ENCODE results near the gene PDE4D. TPM values are rescaled to one million over a fixed set of nuclear protein-coding genes. Genes with fewer than 3 reads are reported as not detected.

PDE4D gene
- total and polyA plus RNA-seq, 2 donors (not counting 3 experiments of a cell fraction or from before 2014, with no cell fraction given): 34.5 to 51.2 TPM

- no peaks in the 10 kb centered on the region for H3K9me1 ChIP-seq (replicated peaks; ENCODE audit: control insufficient read depth, extremely low read depth, insufficient read depth, low read length)
- ChIA-PET CTCF (interaction anchor here (0.8 to 1.6 kb wide), 4 partner anchors 16 to 151 kb away, joined by 3 to 5 read pairs (median 3); no protein-coding TSS in a partner anchor), POLR2A (no interaction called here)
- no peak for DNase-seq (ENCODE audit: low read depth, low spot score)
- peaks cover 43% of the 10 kb centered on the region for H3K4me1 ChIP-seq (ENCODE audit: control insufficient read depth, extremely low read depth, insufficient read depth, low read length)
- H2AFZ ChIP-seq (ENCODE audit: low read depth, low read length): no peak overlapping the region
- TF ChIP-seq JUN (IDR thresholded peaks at IDR 0.05; ENCODE audit: borderline replicate concordance, insufficient read depth, insufficient read length, low read depth): no peak
- no peak for TF ChIP-seq MYC (IDR thresholded peaks at IDR 0.05; ENCODE audit: low read depth, low read length)
- TF ChIP-seq GATA2 (IDR thresholded peaks at IDR 0.05; ENCODE audit: insufficient read depth, insufficient read length, low read depth, low read length): no peak
- no peak for TF ChIP-seq EZH2 (IDR thresholded peaks at IDR 0.05; ENCODE audit: borderline replicate concordance, low read depth, low read length, severe bottlenecking)
- TF ChIP-seq POLR2A (IDR thresholded peaks at IDR 0.05; ENCODE audit: low read depth, low read length): no peak
- no peak for TF ChIP-seq POLR2AphosphoS5 (IDR thresholded peaks at IDR 0.05; ENCODE audit: insufficient read depth, low read depth, low read length)
- H3K9me3 ChIP-seq (replicated peaks; ENCODE audit: control insufficient read depth, insufficient read depth, low read length): no peaks in the 10 kb centered on the region
- no TSS peak for BruUV-seq (replicated peaks)
- H3K36me3 ChIP-seq (ENCODE audit: control insufficient read depth in 2 of 2, extremely low read depth in 1 of 2, insufficient read depth in 2 of 2, low read length in 2 of 2): no peaks in the 10 kb centered on the region
- dilution Hi-C loops (cut with MboI; ENCODE audit: extremely low pct_ligation_motif_present, low sequenced_read_pairs): no loop called here
- no peak overlapping the region for H3K9ac ChIP-seq (replicated peaks; ENCODE audit: extremely low read depth, insufficient read depth, low read length)
- intact Hi-C loops (cut with micrococcal nuclease): no loop called here
- H3K79me2 ChIP-seq (ENCODE audit: control insufficient read depth, insufficient read depth, low read length): no peaks in the 10 kb centered on the region
- H3K27me3 ChIP-seq (ENCODE audit: control insufficient read depth in 2 of 2, insufficient read depth in 2 of 2, low read length in 2 of 2): no peaks in the 10 kb centered on the region
- no peak overlapping the region for H3K4me2 ChIP-seq (ENCODE audit: insufficient read depth, low read length)
- no peak for FAIRE-seq
- H3K27ac ChIP-seq (ENCODE audit: insufficient read depth, low read depth, low read length): no peak overlapping the region
- no peaks in the 10 kb centered on the region for H4K20me1 ChIP-seq (replicated peaks; ENCODE audit: control insufficient read depth, extremely low read depth, insufficient read depth, low read length)
- H3K4me3 ChIP-seq (replicated peaks in 1 of 3; ENCODE audit: insufficient read depth in 1 of 3, low read depth in 1 of 3, low read length in 3 of 3): no peak overlapping the region
Measured at GRCh38 chr5:59522201-59522831, 371.2 kb downstream of the PDE4D start.

- dilution Hi-C loops (cut with MboI; ENCODE audit: extremely low pct_ligation_motif_present, low sequenced_read_pairs): no loop called here
- BruUV-seq (replicated peaks): no TSS peak
- TF ChIP-seq MYC (IDR thresholded peaks at IDR 0.05; ENCODE audit: low read depth, low read length) (no peak), FOS (IDR thresholded peaks at IDR 0.05; ENCODE audit: borderline replicate concordance, insufficient read depth, low read length) (no peak), MAX (IDR thresholded peaks at IDR 0.05; ENCODE audit: insufficient read depth, insufficient read length) (no peak), POLR2A (IDR thresholded peaks at IDR 0.05; ENCODE audit: low read depth, low read length) (no peak), GATA2 (IDR thresholded peaks at IDR 0.05; ENCODE audit: insufficient read depth, insufficient read length, low read depth, low read length) (no peak), POLR2AphosphoS5 (IDR thresholded peaks at IDR 0.05; ENCODE audit: insufficient read depth, low read depth, low read length) (no peak), JUN (IDR thresholded peaks at IDR 0.05; ENCODE audit: borderline replicate concordance, insufficient read depth, insufficient read length, low read depth) (no peak), CTCF (IDR thresholded peaks at IDR 0.05; ENCODE audit: extremely low read depth in 1 of 2, insufficient read depth in 1 of 2, low read depth in 1 of 2, low read length in 2 of 2) (no peak), EZH2 (IDR thresholded peaks at IDR 0.05; ENCODE audit: borderline replicate concordance, low read depth, low read length, severe bottlenecking) (no peak)
- POLR2A ChIA-PET: no interaction called here
- CTCF ChIA-PET: interaction anchor here (0.8 to 1.6 kb wide), 4 partner anchors 15 to 152 kb away, joined by 3 to 5 read pairs (median 3); no protein-coding TSS in a partner anchor
- H4K20me1 ChIP-seq (replicated peaks; ENCODE audit: control insufficient read depth, extremely low read depth, insufficient read depth, low read length): no peaks in the 10 kb centered on the region
- no peak for FAIRE-seq
- no peak for DNase-seq (ENCODE audit: low read depth, low spot score)
- H3K4me3 ChIP-seq (replicated peaks in 1 of 3; ENCODE audit: insufficient read depth in 1 of 3, low read depth in 1 of 3, low read length in 3 of 3): no peak overlapping the region
- H3K9ac ChIP-seq (replicated peaks; ENCODE audit: extremely low read depth, insufficient read depth, low read length): no peak overlapping the region
- no peak overlapping the region for H3K27ac ChIP-seq (ENCODE audit: insufficient read depth, low read depth, low read length)
- no peaks in the 10 kb centered on the region for H3K9me3 ChIP-seq (replicated peaks; ENCODE audit: control insufficient read depth, insufficient read depth, low read length)
- peaks cover 41% of the 10 kb centered on the region for H3K4me1 ChIP-seq (ENCODE audit: control insufficient read depth, extremely low read depth, insufficient read depth, low read length)
- no peaks in the 10 kb centered on the region for H3K9me1 ChIP-seq (replicated peaks; ENCODE audit: control insufficient read depth, extremely low read depth, insufficient read depth, low read length)
- no peaks in the 10 kb centered on the region for H3K27me3 ChIP-seq (ENCODE audit: control insufficient read depth in 2 of 2, insufficient read depth in 2 of 2, low read length in 2 of 2)
- no peak overlapping the region for H2AFZ ChIP-seq (ENCODE audit: low read depth, low read length)
- no peaks in the 10 kb centered on the region for H3K36me3 ChIP-seq (ENCODE audit: control insufficient read depth in 2 of 2, extremely low read depth in 1 of 2, insufficient read depth in 2 of 2, low read length in 2 of 2)
- H3K4me2 ChIP-seq (ENCODE audit: insufficient read depth, low read length): no peak overlapping the region
- no peaks in the 10 kb centered on the region for H3K79me2 ChIP-seq (ENCODE audit: control insufficient read depth, insufficient read depth, low read length)
- intact Hi-C loops (cut with micrococcal nuclease): no loop called here
Measured at GRCh38 chr5:59521476-59521875, 372.1 kb downstream of the PDE4D start.

Data from endothelial cell of umbilical vein (primary cell).